ENCODE measurements around the gene OSBP.

Gene OSBP

DNA sequence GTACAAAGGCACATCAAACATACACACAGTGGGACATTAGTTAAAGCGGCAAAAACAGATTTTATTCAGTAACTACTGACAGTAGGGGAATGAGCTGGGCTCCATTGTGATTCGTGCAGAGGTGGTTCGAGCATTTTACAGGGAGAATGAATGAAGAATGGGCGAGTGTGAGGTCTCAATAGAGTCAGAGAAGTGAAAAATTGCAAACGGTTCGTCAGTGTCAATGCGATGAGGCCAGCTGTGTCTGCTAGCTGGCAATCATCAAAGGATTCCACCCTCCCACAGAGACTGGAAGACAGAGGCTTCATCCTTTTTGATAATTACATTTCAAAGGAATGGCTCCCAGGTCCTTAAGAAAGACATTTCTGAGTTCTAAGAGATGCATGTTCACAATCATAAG, 86.9 kb downstream of the OSBP start:
- ChIA-PET CTCF (no interaction called here), POLR2A (no interaction called here)
- TF ChIP-seq CTBP1 (IDR thresholded peaks at IDR 0.05; ENCODE audit: borderline replicate concordance) (no peak), ZNF384 (IDR thresholded peaks at IDR 0.05) (no peak), BHLHE40 (IDR thresholded peaks at IDR 0.05; ENCODE audit: borderline replicate concordance) (no peak), FOXK2 (IDR thresholded peaks at IDR 0.05) (no peak), HDGF (IDR thresholded peaks at IDR 0.05; ENCODE audit: borderline replicate concordance) (no peak), FOXM1 (IDR thresholded peaks at IDR 0.05; ENCODE audit: borderline replicate concordance) (no peak), ELF4 (IDR thresholded peaks at IDR 0.05) (no peak), ARNT (IDR thresholded peaks at IDR 0.05) (no peak), SUZ12 (IDR thresholded peaks at IDR 0.05) (no peak), LEF1 (IDR thresholded peaks at IDR 0.05; ENCODE audit: borderline replicate concordance) (no peak), L3MBTL2 (conservative IDR thresholded peaks at IDR 0.05) (no peak), TARDBP (IDR thresholded peaks at IDR 0.05) (no peak), NFRKB (IDR thresholded peaks at IDR 0.05) (no peak), SP1 (IDR thresholded peaks at IDR 0.05) (no peak), FOXA1 (IDR thresholded peaks at IDR 0.05) (no peak)
- TF ChIP-seq, protein P1, sequence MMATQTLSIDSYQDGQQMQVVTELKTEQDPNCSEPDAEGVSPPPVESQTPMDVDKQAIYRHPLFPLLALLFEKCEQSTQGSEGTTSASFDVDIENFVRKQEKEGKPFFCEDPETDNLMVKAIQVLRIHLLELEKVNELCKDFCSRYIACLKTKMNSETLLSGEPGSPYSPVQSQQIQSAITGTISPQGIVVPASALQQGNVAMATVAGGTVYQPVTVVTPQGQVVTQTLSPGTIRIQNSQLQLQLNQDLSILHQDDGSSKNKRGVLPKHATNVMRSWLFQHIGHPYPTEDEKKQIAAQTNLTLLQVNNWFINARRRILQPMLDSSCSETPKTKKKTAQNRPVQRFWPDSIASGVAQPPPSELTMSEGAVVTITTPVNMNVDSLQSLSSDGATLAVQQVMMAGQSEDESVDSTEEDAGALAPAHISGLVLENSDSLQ (IDR thresholded peaks at IDR 0.05), result no peak
- DNase-seq (ENCODE audit: extremely low spot score), result no peak
